IPS-NIHi7 (cell line): Measurements from ENCODE around the gene CMTM4.
"Not testable (repeated sequence)": the region's sequence is repeated elsewhere in the genome, so short reads cannot be mapped to it uniquely, and the experiment has no call there.

Source experiments
- DNase-seq: peaks from one replicate; pipeline ENCODE4 v3.0.0; 2012; ENCODE audit warnings: mixed read lengths; ENCODE audit errors: extremely low spot score

The CMTM4 gene

GRCh38 chr16:66592814-66593213 is 103.7 kb downstream of the CMTM4 start:
- no peak for DNase-seq

- no peak for DNase-seq
Measured at GRCh38 chr16:66592241-66592640, 104.3 kb downstream of the CMTM4 start.

GRCh38 chr16:66591018-66591417 is 105.5 kb downstream of the CMTM4 start:
- no peak for DNase-seq

- DNase-seq: no peak
Measured at GRCh38 chr16:66590322-66590721, 106.2 kb downstream of the CMTM4 start.

- peak; percentile 77 for DNase-seq
Measured at GRCh38 chr16:66588981-66589713, 107.4 kb downstream of the CMTM4 start.

GRCh38 chr16:66587881-66588600 is 108.5 kb downstream of the CMTM4 start:
- no peak for DNase-seq

GRCh38 chr16:66585481-66586239 is 110.9 kb downstream of the CMTM4 start:
- no peak for DNase-seq

- DNase-seq: no peak
Measured at GRCh38 chr16:66581246-66581952, 115.1 kb downstream of the CMTM4 start.

- DNase-seq: peak; percentile 24
Measured at GRCh38 chr16:66580605-66581209, 115.8 kb downstream of the CMTM4 start.

- no peak for DNase-seq
Measured at GRCh38 chr16:66578651-66579531, 117.7 kb downstream of the CMTM4 start, which contains the start of gene CMTM2. Gene CMTM2, plus strand, starts transcription at chr16:66579463. Its CDS starts 145 bp downstream, at chr16:66579608.

GRCh38 chr16:66576296-66576695 is 120.2 kb downstream of the CMTM4 start:
- no peak for DNase-seq

- DNase-seq: no peak
Measured at GRCh38 chr16:66575060-66575459, 121.5 kb downstream of the CMTM4 start.

- DNase-seq: no peak
Measured at GRCh38 chr16:66574531-66574930, 122.0 kb downstream of the CMTM4 start.

- no peak for DNase-seq
Measured at GRCh38 chr16:66574081-66574480, 122.5 kb downstream of the CMTM4 start.

- no peak for DNase-seq
Measured at GRCh38 chr16:66572356-66572755, 124.2 kb downstream of the CMTM4 start.

GRCh38 chr16:66569827-66570405 is 126.6 kb downstream of the CMTM4 start:
- DNase-seq: no peak

GRCh38 chr16:66569131-66569530 is 127.4 kb downstream of the CMTM4 start:
- DNase-seq: no peak

GRCh38 chr16:66568355-66568754 is 128.2 kb downstream of the CMTM4 start:
- no peak for DNase-seq

- not testable (repeated sequence) for DNase-seq
Measured at GRCh38 chr16:66567270-66567669, 129.3 kb downstream of the CMTM4 start.
